Measurements from ENCODE around the gene EFCAB5.
A peak's percentile ranks its signal among the peaks of the same experiment; 100 is the strongest.
"Not testable (repeated sequence)": the region's sequence is repeated elsewhere in the genome, so short reads cannot be mapped to it uniquely, and the experiment has no call there.

EFCAB5 gene

DNA sequence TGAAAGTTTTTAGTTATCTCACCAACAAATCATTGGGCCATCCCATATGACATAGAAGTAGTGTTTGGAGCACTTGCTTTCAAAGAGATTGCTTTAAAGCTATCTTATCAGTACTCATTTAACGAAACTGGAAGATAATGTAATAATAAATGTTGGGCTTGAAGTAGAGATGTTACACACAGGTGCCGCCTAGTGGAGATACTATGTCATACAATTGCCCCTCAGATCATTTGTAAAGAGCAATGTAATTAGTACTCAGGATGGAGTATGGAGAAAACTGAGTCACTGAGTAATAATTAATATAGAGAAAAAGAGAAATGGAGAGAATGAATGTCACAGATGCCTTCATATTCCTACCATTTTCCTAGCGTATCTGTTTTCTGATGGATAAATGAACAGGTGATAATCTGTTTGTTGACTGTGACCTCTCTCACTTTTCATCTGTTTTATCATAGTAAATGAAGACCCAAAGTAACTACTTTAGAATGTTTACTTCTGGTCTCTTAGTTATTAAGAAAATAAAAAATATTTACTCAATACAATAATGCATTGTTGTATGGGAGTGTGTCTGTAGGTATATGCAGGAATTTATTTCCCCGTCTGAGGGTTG is 80.4 kb downstream of the EFCAB5 start:
- DNase-seq: peak; percentile 18

DNA sequence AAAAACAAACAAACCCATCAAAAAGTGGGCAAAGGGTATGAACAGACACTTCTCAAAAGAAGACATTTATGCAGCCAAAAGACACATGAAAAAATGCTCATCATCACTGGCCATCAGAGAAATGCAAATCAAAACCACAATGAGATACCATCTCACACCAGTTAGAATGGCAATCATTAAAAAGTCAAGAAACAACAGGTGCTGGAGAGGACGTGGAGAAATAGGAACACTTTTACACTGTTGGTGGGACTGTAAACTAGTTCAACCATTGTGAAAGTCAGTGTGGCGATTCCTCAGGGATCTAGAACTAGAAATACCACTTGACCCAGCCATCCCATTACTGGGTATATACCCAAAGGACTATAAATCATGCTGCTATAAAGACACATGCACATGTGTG is 83.9 kb downstream of the EFCAB5 start:
- not testable (repeated sequence) for DNase-seq

DNA sequence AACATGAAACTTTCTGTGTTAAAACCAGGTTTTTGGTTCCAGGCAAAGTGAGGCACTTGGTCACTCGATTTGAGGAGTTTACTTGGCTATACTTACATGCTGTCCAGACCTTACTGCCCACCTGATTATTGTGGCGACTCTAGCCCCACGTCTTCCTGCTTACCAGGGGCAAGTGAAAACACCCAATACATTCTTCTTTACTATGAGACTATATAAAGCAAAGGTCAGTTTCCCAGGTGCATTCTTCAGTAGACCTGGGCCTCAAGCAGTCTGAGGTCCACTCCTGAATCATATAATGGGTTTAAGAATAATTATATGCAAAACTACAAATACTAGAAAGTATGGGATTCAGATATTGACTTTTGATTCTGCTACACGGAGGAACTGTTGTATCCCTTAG is 86.2 kb downstream of the EFCAB5 start:
- DNase-seq: no peak

DNA sequence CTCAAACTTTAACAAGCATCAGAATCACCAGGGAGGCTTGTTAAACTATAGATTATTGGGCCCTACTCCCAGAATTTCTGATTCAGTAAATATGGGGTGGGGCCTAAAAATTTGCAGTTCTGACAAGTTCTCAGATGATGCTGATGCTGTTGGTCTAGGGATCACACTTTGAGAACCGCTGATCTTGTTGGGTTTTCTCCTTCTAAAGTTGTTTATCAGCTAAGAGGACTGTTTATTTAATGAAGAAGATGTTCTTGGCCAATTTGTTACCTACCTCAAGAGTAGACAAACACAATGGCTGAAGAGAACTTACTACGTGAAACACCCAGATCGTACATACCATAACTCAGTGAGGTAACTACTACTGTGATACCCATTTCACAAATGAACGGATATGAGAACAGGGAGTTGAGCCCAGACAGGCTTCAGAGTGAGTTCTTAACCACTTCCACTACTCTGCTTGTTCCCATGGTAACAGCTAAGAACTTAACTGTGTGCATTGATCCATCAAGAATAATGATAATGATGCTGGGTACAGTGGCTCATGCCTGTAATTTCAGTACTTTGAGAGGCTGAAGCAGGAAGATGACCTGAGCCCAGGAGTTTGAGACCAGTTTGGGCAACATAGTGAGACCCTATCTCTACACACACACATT is 89.9 kb downstream of the EFCAB5 start:
- DNase-seq: no peak

DNA sequence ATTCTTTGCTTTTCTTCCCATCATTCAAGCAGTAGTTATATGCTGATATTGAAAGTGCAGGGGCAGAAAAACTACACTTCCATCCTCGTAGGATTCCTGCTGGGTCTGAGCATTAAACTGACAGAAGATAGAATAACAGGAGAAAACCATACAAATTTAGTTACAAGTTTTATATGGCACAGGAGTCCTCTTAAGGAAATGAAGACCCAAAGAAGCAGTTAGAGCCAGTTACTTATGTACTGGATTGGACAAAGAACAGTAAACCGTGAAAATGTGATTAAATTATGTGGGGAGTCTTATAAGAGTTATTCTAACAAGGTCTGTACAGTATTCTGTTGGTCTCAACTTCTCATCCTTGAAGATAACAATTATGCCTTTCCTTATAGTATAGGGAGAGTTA is 93.9 kb downstream of the EFCAB5 start:
- no peak for DNase-seq

DNA sequence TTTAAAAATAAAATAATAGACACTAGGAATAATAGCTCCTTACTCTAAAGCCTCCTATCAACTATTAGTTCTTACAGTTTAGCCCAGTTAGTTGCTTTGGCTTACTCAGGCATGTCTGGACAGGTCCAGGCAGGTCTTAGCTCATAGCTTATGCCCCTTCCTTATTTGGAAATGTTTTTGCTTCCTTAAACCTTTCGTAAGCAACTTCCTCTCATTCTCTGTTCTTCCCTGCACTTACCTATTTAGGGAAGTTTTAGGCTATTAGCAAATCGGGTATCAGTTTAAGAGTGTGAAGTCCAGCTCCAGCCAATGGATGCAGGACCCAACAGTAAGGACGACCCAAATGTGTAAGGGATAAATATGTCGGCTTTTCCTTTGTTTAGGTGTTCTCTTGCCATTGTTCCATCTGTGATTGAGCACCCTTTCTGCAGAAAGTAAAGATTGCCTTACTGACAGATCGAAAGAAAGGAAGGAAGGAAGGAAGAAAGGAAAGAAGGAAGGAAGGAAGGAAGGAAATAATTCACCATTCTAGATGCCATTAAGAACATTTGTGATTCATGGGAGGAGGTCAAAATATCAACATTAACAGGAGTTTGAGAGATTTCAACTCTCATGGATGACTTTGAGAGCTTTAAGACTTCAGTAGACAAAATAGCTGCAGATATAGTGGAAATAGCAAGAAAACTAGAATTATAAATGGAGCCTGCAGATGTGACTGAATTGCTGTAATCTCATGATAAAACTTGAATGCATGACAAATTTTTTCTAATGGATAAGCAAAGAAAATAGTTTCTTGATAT is 99.5 kb downstream of the EFCAB5 start:
- not testable (repeated sequence) for DNase-seq

DNA sequence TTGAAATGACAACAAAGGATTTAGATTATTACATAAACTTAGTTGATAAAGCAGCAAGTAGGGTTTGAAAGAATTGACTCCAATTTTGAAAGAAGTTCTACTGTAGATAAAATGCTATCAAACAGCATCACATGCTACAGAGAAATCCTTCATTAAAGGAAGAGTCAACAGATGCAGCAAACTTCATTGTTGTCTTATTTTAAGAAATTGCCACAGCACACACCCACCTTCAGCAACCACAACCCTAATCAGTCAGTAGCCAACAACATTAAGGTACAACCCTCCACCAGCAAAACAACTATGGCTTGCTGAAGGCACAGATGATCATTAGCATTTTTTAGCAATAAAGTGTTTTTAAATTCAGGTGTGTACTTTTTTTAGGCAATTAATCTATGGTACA is 100.1 kb downstream of the EFCAB5 start:
- DNase-seq: no peak

DNA sequence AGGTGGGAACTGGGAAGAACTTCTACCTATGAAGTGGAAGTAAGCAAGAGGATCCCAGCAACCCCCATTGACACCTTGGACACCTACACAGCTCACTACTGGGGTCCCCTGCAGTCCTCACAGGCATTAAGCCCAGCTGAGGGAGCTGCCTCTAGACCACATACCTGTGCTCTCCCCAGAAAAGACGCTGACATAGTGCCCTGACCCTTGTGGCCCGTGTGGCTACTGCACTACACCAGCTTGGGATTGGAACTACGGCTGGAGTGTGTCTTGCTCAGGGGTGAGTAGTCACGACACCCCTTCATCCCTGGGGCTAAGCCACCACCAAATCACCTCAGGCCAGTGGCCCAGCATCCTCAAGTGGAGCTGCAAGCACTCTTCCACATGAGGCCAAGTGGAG is 120.9 kb downstream of the EFCAB5 start:
- no peak for DNase-seq

DNA sequence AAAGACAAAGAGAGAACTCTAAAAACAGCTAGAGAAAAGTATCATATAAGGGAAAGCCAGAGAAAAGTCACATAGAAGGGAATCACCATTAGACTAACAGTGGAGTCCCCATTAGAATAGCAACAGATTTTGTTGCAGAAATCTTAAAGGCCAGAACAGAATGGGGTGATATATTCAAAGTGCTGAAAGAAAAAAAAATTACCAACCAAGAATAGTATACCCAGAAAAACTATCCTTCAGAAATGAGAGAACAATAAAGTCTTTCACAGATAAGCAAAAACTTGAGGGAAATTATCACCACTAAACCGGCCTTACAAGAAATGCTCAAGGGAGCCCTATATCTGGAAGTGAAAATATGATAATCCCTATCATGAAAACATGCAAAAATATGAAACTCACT is 123.3 kb downstream of the EFCAB5 start:
- no peak for DNase-seq

DNA sequence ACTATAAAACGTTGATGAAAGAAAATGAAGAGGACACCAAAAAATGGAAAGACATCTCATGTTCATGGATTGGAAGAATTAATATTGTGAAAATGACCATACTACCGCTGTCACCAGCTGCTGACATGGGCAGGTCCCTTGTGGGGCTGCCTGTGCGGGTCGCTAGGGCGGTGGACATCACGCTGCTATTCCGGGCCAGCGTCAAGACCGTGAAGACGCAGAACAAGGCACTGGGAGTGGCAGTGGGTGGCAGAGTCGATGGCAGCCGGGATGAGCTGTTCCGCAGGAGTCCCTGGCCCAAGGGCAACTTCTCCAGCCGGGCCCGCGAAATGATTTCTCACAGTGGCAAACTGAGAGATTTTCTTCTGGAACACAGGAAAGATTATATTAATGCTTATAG is 127.0 kb downstream of the EFCAB5 start:
- no peak for DNase-seq

DNA sequence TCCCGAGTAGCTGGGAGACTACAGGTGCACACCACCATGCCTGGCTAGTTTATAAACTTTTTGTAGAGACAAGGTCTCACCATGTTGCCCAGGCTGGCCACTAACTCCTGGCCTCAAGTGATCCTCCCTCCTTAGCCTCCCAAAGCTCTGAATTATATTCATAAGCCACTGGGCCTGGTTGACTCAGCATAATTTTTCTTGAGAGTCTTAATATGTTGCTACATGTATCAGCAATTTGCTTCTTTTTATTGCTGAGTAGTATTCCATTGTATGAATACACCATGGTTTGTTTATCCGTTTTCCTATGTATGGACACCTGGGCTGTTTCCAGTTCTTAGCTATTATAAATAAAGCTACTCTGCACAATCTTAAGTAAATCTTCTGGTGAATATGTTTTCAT is 132.8 kb downstream of the EFCAB5 start:
- DNase-seq: no peak

DNA sequence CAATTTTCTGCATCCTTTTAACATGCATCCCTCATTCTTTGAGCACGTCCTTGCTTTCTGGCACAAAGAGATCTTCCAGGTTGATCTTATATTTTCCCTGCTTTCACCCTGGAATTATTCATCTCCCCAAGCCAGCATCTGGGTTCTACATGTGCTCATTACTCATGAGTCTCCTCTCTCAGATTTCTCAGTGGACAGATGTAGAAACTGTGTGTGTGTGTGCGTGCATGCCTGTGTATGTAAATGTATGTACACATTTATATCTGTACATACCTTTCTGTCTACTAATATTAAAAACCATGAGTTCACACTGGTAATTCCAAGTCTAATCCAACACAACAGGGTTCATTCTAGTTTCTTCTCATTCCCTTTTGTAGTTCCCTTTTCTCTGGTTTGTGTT is 133.3 kb downstream of the EFCAB5 start:
- no peak for DNase-seq

DNA sequence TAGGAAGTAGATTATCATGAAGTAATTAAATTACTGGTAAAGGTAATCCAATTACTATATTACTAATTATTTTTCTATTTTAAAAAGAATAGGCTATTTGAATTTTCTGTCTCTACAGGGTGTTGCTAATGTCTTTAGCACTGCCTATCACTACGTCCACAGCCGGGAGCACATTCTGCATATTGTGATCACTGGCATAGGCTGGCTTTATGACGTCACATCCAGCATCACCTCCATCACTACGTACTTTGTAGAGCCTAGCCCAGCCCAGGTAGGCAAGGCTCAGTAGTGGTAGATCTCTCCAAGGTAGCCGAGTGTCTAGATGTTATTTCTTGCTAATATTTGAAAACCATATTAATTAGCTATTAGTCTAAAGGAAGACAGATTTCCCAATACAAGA is 141.3 kb downstream of the EFCAB5 start:
- DNase-seq: no peak

DNA sequence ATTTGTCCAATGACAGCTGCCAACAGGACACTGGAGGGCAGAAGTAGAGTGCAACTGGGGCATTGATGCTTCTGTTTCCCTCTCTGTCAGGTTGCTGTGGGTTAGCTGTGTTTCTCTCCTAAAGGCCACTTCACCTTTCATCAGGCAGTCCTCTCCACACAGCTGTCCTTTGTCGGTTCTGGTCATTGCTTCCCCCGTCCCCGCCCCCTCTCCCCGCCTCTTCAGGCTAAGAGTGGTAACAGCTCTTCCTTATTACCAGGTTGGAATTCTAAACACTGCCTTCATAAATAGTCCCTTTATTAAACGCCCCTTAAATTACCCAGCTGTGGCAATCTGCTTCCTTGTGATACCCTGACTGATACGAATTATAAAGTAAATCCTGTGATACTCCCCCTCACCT is 143.4 kb downstream of the EFCAB5 start:
- no peak for DNase-seq

DNA sequence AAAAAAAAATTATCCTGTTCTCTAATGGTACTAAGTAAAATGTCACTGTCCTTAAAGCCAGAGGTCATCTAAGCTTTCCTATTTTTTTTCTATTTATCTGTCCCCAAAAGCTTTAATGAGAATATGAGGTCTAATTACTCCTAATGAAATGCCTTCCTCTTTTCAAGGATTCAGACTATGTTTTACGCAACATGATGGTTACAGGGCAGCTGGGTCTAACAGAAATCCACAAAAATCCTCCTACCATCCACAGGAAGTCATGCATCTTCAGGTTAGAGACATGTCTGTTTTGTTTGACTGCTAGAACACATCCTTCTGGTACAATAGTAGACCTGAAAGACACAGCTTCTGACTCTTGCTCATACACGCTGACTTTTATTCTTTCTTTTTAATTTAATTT is 145.5 kb downstream of the EFCAB5 start:
- DNase-seq: no peak

DNA sequence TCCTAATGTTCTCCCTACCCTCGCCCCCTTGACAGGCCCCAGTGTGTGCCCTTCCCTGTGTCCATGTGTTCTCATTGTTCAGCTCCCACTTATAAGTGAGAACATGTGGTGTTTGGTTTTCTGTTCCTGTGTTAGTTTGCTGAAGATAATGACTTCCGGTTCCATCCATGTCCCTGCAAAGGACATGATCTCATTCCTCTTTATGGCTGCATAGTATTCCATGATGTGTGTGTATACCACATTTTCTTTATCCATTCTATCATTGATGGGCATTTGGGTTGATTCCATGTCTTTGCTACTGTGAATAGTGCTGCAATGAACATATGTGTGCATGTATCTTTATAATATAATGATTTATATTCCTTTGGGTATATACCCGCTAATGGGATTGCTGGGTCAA is 146.0 kb downstream of the EFCAB5 start:
- not testable (repeated sequence) for DNase-seq

DNA sequence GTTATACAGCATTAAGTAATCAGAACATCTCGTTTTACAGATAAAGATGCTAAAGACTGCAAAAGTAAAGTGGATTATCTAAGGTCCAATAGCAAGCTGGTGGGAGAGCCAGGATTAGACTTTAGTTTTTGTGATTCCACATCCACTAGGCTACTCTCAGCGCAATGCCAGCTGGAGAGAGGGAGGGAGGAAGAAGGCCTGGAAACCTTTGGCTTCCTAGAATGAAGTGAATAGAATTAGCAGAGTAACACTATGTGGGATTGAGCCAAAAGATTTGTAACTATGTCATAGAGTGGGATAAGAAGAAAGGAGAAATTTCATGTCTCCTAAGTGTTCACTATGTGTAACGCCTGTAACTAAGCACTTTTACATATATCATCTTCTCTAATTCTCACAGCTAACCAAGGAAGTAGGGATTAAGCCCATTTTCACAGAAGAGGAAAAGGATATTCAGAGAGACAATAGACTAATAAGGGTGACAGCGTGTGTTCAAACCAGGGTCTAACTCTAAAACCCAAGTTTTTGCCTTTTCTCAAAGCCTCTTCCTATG is 149.8 kb downstream of the EFCAB5 start:
- no peak for DNase-seq

DNA sequence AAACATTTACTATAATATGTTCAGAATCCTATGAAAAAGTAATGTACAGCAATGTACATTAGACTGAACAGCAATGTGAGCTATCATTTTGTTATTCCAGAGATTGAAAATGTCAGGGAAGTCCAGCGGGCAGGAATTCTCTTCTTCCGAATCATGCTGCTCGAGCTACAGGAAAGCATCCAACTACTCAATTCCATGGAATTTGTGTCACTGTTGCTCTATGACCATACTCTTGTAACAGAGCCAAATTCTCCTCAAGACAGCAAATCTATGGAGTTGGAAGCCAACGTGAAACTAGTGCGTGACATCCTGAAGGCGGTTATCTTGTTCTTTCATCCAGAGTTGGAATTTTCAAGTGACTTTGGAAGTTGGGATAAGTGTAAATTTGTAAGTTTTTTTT is 150.3 kb downstream of the EFCAB5 start:
- DNase-seq: no peak

DNA sequence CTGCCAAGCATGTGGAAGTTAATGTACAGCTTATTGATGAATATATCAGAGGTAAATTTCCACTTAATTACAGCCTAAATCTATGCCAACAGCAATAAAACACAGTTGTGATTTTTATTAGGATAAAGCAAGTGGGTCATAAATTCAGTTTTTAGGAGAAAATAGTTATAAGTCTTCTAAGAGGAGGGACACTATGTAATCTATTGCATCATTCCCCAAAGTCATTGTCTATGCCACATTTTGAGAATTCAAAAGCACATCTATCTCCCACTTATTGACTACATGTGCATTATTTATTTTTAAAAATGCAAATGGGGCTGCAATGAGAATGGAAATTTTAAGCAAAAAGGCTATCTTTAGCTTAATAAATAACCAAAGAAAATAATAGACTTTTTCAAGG is 151.5 kb downstream of the EFCAB5 start:
- no peak for DNase-seq

DNA sequence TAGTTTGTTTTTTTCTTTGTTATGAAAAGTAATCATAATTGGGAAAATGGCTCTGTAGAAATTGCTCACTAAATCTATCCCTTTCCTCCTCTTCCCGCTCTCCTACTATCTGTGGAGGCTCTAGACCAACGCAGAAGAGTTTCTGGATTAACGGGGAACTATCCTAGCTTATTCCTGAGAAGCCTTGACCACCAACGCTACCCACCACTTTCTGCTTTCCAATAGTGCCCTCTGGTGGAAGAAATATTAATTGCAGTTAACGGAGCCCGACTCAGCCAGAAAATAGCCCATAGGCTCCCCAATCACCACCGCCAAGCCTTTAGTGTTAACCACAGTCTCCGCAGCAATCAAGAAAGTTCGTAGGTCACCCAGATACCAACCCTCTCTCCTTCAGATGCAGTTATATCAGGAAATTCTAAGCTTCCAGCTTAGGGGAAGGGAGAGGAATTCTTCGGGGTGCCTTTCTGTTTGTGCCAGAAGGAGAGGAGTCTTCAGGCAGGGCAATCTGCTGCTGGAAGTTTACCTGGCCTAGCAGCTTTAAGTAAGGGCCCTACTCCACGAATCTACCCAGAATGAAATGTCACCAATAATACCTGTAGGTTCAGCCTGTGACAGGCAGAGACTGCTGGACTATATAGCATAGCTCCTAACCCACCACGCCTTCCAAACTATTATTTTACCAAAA is 152.2 kb downstream of the EFCAB5 start:
- peak; percentile 59 for DNase-seq

DNA sequence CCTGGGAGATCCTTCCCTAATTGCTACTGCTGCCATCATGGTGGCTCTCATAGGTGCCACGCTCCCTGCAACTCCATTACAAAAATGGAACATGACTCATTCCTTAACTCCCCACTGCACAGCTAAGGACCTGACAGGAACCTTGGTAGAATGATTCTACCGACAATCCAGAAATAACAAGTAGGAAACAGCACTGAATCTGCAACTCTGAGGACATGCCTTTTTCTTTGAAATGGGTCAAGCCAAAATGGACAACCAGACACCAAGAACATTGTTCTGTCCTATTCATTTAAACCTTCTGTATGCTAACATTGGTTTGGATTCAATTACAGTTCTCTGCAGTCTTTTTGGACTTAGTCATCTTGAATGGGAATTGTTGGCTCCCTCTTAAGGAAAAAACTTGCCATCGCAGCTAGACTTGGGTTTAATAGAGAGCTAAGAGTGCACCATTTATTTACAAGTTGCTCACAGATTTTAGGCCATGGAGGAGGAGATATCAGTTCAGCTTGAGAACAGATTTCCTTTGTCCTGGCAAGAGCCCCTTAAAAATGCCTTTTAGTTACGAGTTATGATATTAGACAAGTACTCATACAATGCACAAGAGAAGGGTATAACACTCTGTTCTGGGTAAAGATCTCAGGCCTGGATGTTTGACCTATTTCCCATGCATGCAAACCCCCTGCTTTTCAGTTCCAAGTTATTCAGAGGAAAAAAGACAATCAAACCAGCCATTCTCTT is 154.2 kb downstream of the EFCAB5 start:
- DNase-seq: no peak

DNA sequence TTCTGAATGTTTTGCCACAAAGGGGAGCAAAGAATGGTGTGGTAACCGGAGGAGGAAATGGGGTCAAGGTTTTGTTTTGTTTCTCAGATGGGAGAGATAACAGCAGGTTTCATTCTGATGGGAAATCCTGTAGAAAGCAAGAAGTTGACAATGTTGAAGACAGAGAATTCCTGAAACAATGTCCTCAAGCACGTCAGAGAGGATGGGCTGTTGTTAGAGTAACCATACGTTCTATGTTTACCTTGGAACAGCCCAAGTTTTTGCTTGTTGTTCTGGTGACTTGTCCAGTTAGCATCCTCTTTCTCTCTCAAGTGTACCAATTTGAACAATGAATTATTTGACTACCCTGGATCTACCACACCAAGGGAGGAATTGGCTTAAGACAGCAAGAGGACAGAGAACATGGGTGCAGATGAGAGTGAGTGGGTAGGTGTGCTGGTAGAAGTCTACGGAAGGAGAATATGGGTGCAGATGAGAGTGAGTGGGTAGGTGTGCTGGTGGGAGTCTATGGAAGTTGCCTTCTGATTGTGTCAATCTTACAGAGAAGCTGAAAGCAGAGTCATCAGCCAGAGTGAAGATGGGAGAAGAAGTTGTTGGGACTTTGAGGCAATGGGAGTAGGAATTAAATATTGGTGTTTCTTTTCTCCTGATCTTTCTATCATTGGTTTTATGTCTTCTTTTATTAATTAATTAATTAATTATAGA is 160.4 kb downstream of the EFCAB5 start:
- DNase-seq: no peak

Data from T1000 (cell line).